Right ventricle myocardium inferior (tissue), 1 donor: ENCODE measurements around the gene FOXP1. TPM values are rescaled to one million over a fixed set of nuclear protein-coding genes. Genes with fewer than 3 reads are reported as not detected.

Source experiments
- ATAC-seq: fragments of 200-7000 bp; cut with Tn5 transposase; one replicate; pipeline ENCODE4 v1.9.1; 2020; ENCODE audit warnings: mild to moderate bottlenecking, moderate library complexity
- DNase-seq: peaks from one replicate; pipeline ENCODE4 v3.0.0; 2021; ENCODE audit errors: missing footprints
- intact Hi-C: fragments of 100-400 bp; cut with DNase I; formaldehyde crosslinking; loops from one replicate; pipeline ENCODE4 v1.11.0; 2022
- total RNA-seq: library from RNA; stranded (reverse); fragmentation: NEBNext Ultra II Directional; extraction: Animal tissue kit (Norgen Biotek cat#: 25700); gene quantifications from one replicate; pipeline ENCODE4 v1.2.1, GENCODE V29; 2021
- donor health status: DM: no; HTN: yes; CAD: no; lungs with severe emphysema.

Gene FOXP1
- total RNA-seq, 1 donor from 2014 or later: 38.5 TPM

GRCh38 chr3:71041371-71041770 is 542.2 kb downstream of the FOXP1 start:
- intact Hi-C loops: no loop called here
- DNase-seq (no peak), ATAC-seq (no peak)

- ATAC-seq: no peak
- DNase-seq: no peak
- intact Hi-C loops: no loop called here
Observed at GRCh38 chr3:71039332-71039731, 544.2 kb downstream of the FOXP1 start.

GRCh38 chr3:71037775-71038174 is 545.8 kb downstream of the FOXP1 start:
- DNase-seq (no peak), ATAC-seq (no peak)
- intact Hi-C loops: no loop called here

GRCh38 chr3:71035886-71036285 is 547.6 kb downstream of the FOXP1 start:
- intact Hi-C loops: no loop called here
- ATAC-seq (no peak), DNase-seq (no peak)

GRCh38 chr3:71035314-71035713 is 548.2 kb downstream of the FOXP1 start:
- ATAC-seq (no peak), DNase-seq (no peak)
- intact Hi-C loops: no loop called here

- intact Hi-C loops: no loop called here
- DNase-seq (no peak), ATAC-seq (no peak)
Observed at GRCh38 chr3:71033681-71034220, 549.8 kb downstream of the FOXP1 start.

- intact Hi-C loops: no loop called here
- ATAC-seq (peak; percentile 59), DNase-seq (no peak)
Observed at GRCh38 chr3:71031914-71032521, 551.5 kb downstream of the FOXP1 start.

- DNase-seq (no peak), ATAC-seq (no peak)
- intact Hi-C loops: no loop called here
Observed at GRCh38 chr3:71031181-71031580, 552.3 kb downstream of the FOXP1 start.

- DNase-seq (no peak), ATAC-seq (no peak)
- intact Hi-C loops: no loop called here
Observed at GRCh38 chr3:71030748-71031147, 552.8 kb downstream of the FOXP1 start.

- intact Hi-C loops: loop anchor here (5.0 kb wide), 1 partner anchor 33 kb away; no protein-coding TSS in a partner anchor
- DNase-seq (no peak), ATAC-seq (no peak)
Observed at GRCh38 chr3:71029770-71030169, 553.8 kb downstream of the FOXP1 start.

GRCh38 chr3:71028802-71029201 is 554.7 kb downstream of the FOXP1 start:
- no peak for ATAC-seq
- no peak for DNase-seq
- intact Hi-C loops: loop anchor here (5.0 kb wide), 1 partner anchor 33 kb away; no protein-coding TSS in a partner anchor

- DNase-seq (no peak), ATAC-seq (no peak)
- intact Hi-C loops: loop anchor here (5.0 kb wide), 1 partner anchor 34 kb away; no protein-coding TSS in a partner anchor
Observed at GRCh38 chr3:71028184-71028583, 555.3 kb downstream of the FOXP1 start.

- intact Hi-C loops: loop anchor here (5.0 kb wide), 1 partner anchor 35 kb away; no protein-coding TSS in a partner anchor
- DNase-seq: no peak
- peak; percentile 65 for ATAC-seq
Observed at GRCh38 chr3:71026634-71027578, 556.6 kb downstream of the FOXP1 start.

- intact Hi-C loops: loop anchor here (5.0 kb wide), 1 partner anchor 37 kb away; no protein-coding TSS in a partner anchor
- ATAC-seq (no peak), DNase-seq (no peak)
Observed at GRCh38 chr3:71025516-71025915, 558.0 kb downstream of the FOXP1 start.

- no peak for DNase-seq
- intact Hi-C loops: loop anchor here (5.0 kb wide), 1 partner anchor 37 kb away; no protein-coding TSS in a partner anchor
- ATAC-seq: no peak
Observed at GRCh38 chr3:71025010-71025409, 558.5 kb downstream of the FOXP1 start.

- intact Hi-C loops: no loop called here
- ATAC-seq: no peak
- no peak for DNase-seq
Observed at GRCh38 chr3:71022551-71023335, 560.8 kb downstream of the FOXP1 start.

- DNase-seq: no peak
- no peak for ATAC-seq
- intact Hi-C loops: no loop called here
Observed at GRCh38 chr3:71018799-71019198, 564.7 kb downstream of the FOXP1 start.

- DNase-seq (no peak), ATAC-seq (no peak)
- intact Hi-C loops: no loop called here
Observed at GRCh38 chr3:71016178-71016845, 567.2 kb downstream of the FOXP1 start.
